Neuronal stem cell (in vitro differentiated cells): Measurements from ENCODE around the gene STAC3.
"Not testable (repeated sequence)": the region's sequence is repeated elsewhere in the genome, so short reads cannot be mapped to it uniquely, and the experiment has no call there.

Experiments used
- DNase-seq: peaks from one replicate; pipeline ENCODE4 v3.0.0-alpha.2; 2013; ENCODE audit warnings: low spot score
- H2AFZ ChIP-seq: one replicate; pipeline ENCODE4 v1.6.1; 2013; ENCODE audit warnings: mild to moderate bottlenecking, low read length, inconsistent platforms
- H2AK5ac ChIP-seq: 2 replicates; pipeline ENCODE4 v1.6.1; 2013; ENCODE audit warnings: low read depth, mild to moderate bottlenecking, inconsistent platforms, low read length, moderate library complexity, mixed read lengths
- H2BK120ac ChIP-seq: 2 replicates; pipeline ENCODE4 v1.6.1; 2013; ENCODE audit warnings: low read depth, mild to moderate bottlenecking, inconsistent platforms, low read length, moderate library complexity, mixed read lengths
- H2BK12ac ChIP-seq: one replicate; pipeline ENCODE4 v1.6.1; 2013; ENCODE audit warnings: low read length, inconsistent platforms
- H2BK15ac ChIP-seq: 2 replicates; pipeline ENCODE4 v1.6.1; 2013; ENCODE audit warnings: mild to moderate bottlenecking, low read length, inconsistent platforms, mixed read lengths
- H2BK5ac ChIP-seq: one replicate; pipeline ENCODE4 v1.6.1; 2013; ENCODE audit warnings: inconsistent platforms, mild to moderate bottlenecking, low read length, moderate library complexity
- H3K14ac ChIP-seq: one replicate; pipeline ENCODE4 v1.6.1; 2013; ENCODE audit warnings: low read length, inconsistent platforms
- H3K18ac ChIP-seq: 2 replicates; pipeline ENCODE4 v1.6.1; 2013; ENCODE audit warnings: low read length, inconsistent platforms
- H3K23ac ChIP-seq: 2 replicates; pipeline ENCODE4 v1.6.1; 2013; ENCODE audit warnings: low read depth, mild to moderate bottlenecking, mixed read lengths, low read length, inconsistent platforms; ENCODE audit not compliant: poor library complexity
- H3K27ac ChIP-seq: replicated peaks from 3 replicates; pipeline ENCODE4 v1.5.1; 2013; ENCODE audit warnings: low read length, inconsistent platforms
- H3K27me3 ChIP-seq, 3 experiments: 2 replicates each; pipeline ENCODE4 v1.6.1; 2013; ENCODE audit warnings: low read length in 3 of 3, mild to moderate bottlenecking in 2 of 3, inconsistent platforms in 1 of 3, low read depth in 1 of 3, mixed read lengths in 1 of 3, moderate library complexity in 1 of 3; ENCODE audit not compliant: control insufficient read depth in 3 of 3, insufficient read depth in 3 of 3
- H3K36me3 ChIP-seq, 2 donors: replicated peaks in 1 of 2; 2 replicates each; pipeline ENCODE4 v1.6.1; 2013; ENCODE audit warnings: low read length in 2 of 2; ENCODE audit not compliant: control insufficient read depth in 2 of 2, insufficient read depth in 2 of 2
- H3K4ac ChIP-seq: 2 replicates; pipeline ENCODE4 v1.6.1; 2013; ENCODE audit warnings: inconsistent platforms, mild to moderate bottlenecking, low read length, moderate library complexity
- H3K4me1 ChIP-seq, 2 donors: 1 replicate in 1 of 2; 2 replicates in 1 of 2; pipeline ENCODE4 v1.6.1; 2013; ENCODE audit warnings: low read length in 2 of 2, low read depth in 1 of 2; ENCODE audit not compliant: control insufficient read depth in 2 of 2, insufficient read depth in 1 of 2
- H3K4me2 ChIP-seq: one replicate; pipeline ENCODE4 v1.6.1; 2013; ENCODE audit warnings: mild to moderate bottlenecking, low read length, inconsistent platforms; ENCODE audit not compliant: insufficient read depth, poor library complexity, severe bottlenecking
- H3K4me3 ChIP-seq, 2 donors: 2 replicates each; pipeline ENCODE4 v1.5.1; 2013; ENCODE audit warnings: low read length in 2 of 2, mild to moderate bottlenecking in 2 of 2, inconsistent platforms in 1 of 2, moderate library complexity in 1 of 2
- H3K79me1 ChIP-seq: one replicate; pipeline ENCODE4 v1.6.1; 2013; ENCODE audit warnings: low read depth, mild to moderate bottlenecking, inconsistent platforms, low read length, moderate library complexity
- H3K9ac ChIP-seq: one replicate; pipeline ENCODE4 v1.6.1; 2013; ENCODE audit warnings: mild to moderate bottlenecking, low read depth, low read length, inconsistent platforms; ENCODE audit not compliant: poor library complexity
- H3K9me3 ChIP-seq, 2 donors: replicated peaks in 1 of 2; 2 replicates each; pipeline versions ENCODE3 to v1.6.1; 2013; ENCODE audit warnings: low read length in 2 of 2, mild to moderate bottlenecking in 2 of 2, inconsistent platforms in 1 of 2, low read depth in 1 of 2, mixed read lengths in 1 of 2, moderate library complexity in 1 of 2; ENCODE audit not compliant: control insufficient read depth in 2 of 2, insufficient read depth in 1 of 2
- H4K8ac ChIP-seq: one replicate; pipeline ENCODE4 v1.6.1; 2013; ENCODE audit warnings: low read depth, mild to moderate bottlenecking, inconsistent platforms, low read length, moderate library complexity
- H4K91ac ChIP-seq: one replicate; pipeline ENCODE4 v1.6.1; 2013; ENCODE audit warnings: low read length, low read depth, mild to moderate bottlenecking, inconsistent platforms; ENCODE audit not compliant: poor library complexity
- WGBS, 2 donors: extraction: QIAGEN DNeasy Blood & Tissue Kit; methylation state at CpG; one replicate each; pipeline ENCODE4 v1.1.7; 2013; ENCODE audit warnings: missing lambda C conversion rate in 2 of 2, mixed read lengths in 1 of 2; ENCODE audit not compliant: insufficient read length in 2 of 2, insufficient replicate concordance in 1 of 2; ENCODE audit errors: extremely low coverage in 2 of 2; 5-methylcytosine and 5-hydroxymethylcytosine counted together

Gene STAC3

DNA sequence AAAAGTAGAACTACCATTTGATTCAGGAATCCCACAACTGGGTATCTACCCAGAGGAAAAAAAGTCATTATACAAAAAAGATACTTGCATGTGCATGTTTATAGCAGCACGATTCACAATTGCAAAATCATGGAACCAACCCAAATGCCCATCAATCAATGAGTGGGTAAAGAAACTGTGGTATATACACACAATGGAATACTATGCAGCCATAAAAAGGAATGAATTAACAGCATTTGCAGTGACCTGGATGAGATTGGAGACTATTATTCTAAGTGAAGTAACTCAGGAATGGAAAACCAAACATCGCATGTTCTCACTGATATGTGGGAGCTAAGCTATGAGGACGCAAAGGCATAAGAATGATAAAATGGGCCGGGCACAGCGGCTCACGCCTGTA lies 25.2 kb upstream of the STAC3 start:
- not testable (repeated sequence) for H2BK5ac ChIP-seq, H2BK15ac ChIP-seq, H3K27ac ChIP-seq, H3K14ac ChIP-seq, H3K79me1 ChIP-seq, H3K4me1 ChIP-seq, H2BK12ac ChIP-seq, H4K91ac ChIP-seq, H3K9ac ChIP-seq, H3K27me3 ChIP-seq, H3K9me3 ChIP-seq, H3K4ac ChIP-seq, H4K8ac ChIP-seq, H3K4me3 ChIP-seq, H2AFZ ChIP-seq, H3K4me2 ChIP-seq, H2AK5ac ChIP-seq, H2BK120ac ChIP-seq, DNase-seq, H3K23ac ChIP-seq, H3K18ac ChIP-seq
- H3K36me3 ChIP-seq, result peaks cover 8 to 65% of the 10 kb centered on the region in 2 donors
- WGBS, 2 donors, result no CpG with 5 or more reads among the region's 6 CpGs

GRCh38 chr12:57273516-57273915 lies 22.5 kb upstream of the STAC3 start:
- no peak overlapping the region for H2AK5ac ChIP-seq
- no peak overlapping the region for H3K4me3 ChIP-seq
- H3K9me3 ChIP-seq, result no peaks in the 10 kb centered on the region
- no peak overlapping the region for H3K23ac ChIP-seq
- no peaks in the 10 kb centered on the region for H3K27me3 ChIP-seq
- H3K4me2 ChIP-seq, result no peak overlapping the region
- no peak overlapping the region for H3K9ac ChIP-seq
- H3K18ac ChIP-seq, result no peak overlapping the region
- H3K14ac ChIP-seq, result no peak overlapping the region
- no peak overlapping the region for H2BK5ac ChIP-seq
- no peak overlapping the region for H4K8ac ChIP-seq
- no peak for DNase-seq
- no peak overlapping the region for H2BK120ac ChIP-seq
- H3K27ac ChIP-seq, result no peak overlapping the region
- H3K4ac ChIP-seq, result no peak overlapping the region
- H3K4me1 ChIP-seq, result no peaks in the 10 kb centered on the region
- no peak overlapping the region for H2BK12ac ChIP-seq
- no peak overlapping the region for H4K91ac ChIP-seq
- no peak overlapping the region for H2BK15ac ChIP-seq
- H3K79me1 ChIP-seq, result no peaks in the 10 kb centered on the region
- H3K36me3 ChIP-seq, result peaks cover 13 to 65% of the 10 kb centered on the region in 2 donors
- no peak overlapping the region for H2AFZ ChIP-seq

DNA sequence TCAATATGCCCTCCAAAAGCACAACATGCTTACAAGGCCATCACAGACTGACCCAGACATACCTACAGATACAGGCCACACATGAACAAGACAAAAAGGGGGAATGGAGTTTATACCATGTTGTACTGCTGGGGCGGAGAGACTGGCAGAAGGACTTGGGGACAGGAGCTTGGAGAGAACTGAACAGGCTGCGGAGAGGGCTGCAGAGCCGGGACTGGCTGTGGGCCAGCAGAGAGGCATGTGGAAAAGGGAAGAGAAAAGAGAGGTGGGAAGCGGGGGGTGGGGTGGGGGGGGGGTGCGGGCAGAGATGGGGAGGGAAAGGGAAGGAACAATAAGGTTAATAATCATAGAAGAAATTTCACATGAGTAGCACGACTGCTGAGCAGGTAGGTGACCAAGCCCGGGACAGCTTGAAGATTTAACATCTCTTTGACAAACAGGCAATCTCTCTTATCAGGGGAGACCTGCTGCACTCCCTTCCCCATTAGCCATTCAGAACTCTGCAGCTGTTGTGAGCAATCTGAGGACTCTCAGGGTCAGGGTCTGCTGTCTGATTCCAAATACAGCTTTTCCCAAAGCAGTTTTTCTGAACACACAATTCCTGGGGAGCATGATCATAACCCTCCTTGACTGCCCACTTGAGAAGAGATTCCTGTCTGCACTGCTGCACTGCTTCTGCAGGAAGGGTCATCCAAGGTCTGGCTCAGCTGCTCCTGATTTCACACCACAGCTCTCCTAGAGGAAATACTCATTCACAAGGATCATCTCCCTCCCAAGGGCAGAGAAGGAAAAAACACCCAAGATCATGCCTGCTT lies 21.6 kb upstream of the STAC3 start:
- no peak overlapping the region for H4K8ac ChIP-seq
- no peak overlapping the region for H2AK5ac ChIP-seq
- no peak overlapping the region for H3K27ac ChIP-seq
- no peak overlapping the region for H3K4ac ChIP-seq
- DNase-seq, result no peak
- H3K9me3 ChIP-seq, result no peaks in the 10 kb centered on the region
- H2AFZ ChIP-seq, result no peak overlapping the region
- no peak overlapping the region for H2BK5ac ChIP-seq
- no peaks in the 10 kb centered on the region for H3K27me3 ChIP-seq
- peaks cover 15 to 65% of the 10 kb centered on the region in 2 donors for H3K36me3 ChIP-seq
- no peak overlapping the region for H4K91ac ChIP-seq
- no peaks in the 10 kb centered on the region for H3K79me1 ChIP-seq
- no peak overlapping the region for H2BK15ac ChIP-seq
- no peak overlapping the region for H3K9ac ChIP-seq
- WGBS, 2 donors, result no CpG with 5 or more reads among the region's 7 CpGs
- no peak overlapping the region for H3K4me3 ChIP-seq
- H2BK120ac ChIP-seq, result no peak overlapping the region
- no peaks in the 10 kb centered on the region for H3K4me1 ChIP-seq
- H3K23ac ChIP-seq, result no peak overlapping the region
- H3K14ac ChIP-seq, result no peak overlapping the region
- H2BK12ac ChIP-seq, result no peak overlapping the region
- no peak overlapping the region for H3K18ac ChIP-seq
- no peak overlapping the region for H3K4me2 ChIP-seq

- Histone ChIP-seq H3K27me3 (no peaks in the 10 kb centered on the region), H3K27ac (no peak overlapping the region), H3K9ac (no peak overlapping the region), H2BK15ac (no peak overlapping the region), H3K4me3 (no peak overlapping the region), H3K36me3 (peaks cover 18 to 70% of the 10 kb centered on the region in 2 donors), H2BK120ac (no peak overlapping the region), H4K8ac (no peak overlapping the region), H3K18ac (no peak overlapping the region), H2BK12ac (no peak overlapping the region), H3K9me3 (no peaks in the 10 kb centered on the region), H4K91ac (no peak overlapping the region), H2AFZ (no peak overlapping the region), H3K79me1 (no peaks in the 10 kb centered on the region), H2AK5ac (no peak overlapping the region), H3K4me2 (no peak overlapping the region), H3K4me1 (no peaks in the 10 kb centered on the region), H3K4ac (no peak overlapping the region), H2BK5ac (no peak overlapping the region), H3K14ac (no peak overlapping the region), H3K23ac (no peak overlapping the region)
- no peak for DNase-seq
- WGBS, 2 donors, result no CpG with 5 or more reads among the region's 1 CpG
Measured at GRCh38 chr12:57270966-57271470, 20.0 kb upstream of the STAC3 start.
